Activated naive CD4-positive, alpha-beta T cell treated with Interleukin-2 at 50 U/mL for 16 hours (primary cell): ENCODE measurements around the gene HIVEP3.

Experiments
- DNase-seq: peaks from one replicate; pipeline ENCODE4 v3.0.0-alpha.2; 2020

Gene HIVEP3

DNA sequence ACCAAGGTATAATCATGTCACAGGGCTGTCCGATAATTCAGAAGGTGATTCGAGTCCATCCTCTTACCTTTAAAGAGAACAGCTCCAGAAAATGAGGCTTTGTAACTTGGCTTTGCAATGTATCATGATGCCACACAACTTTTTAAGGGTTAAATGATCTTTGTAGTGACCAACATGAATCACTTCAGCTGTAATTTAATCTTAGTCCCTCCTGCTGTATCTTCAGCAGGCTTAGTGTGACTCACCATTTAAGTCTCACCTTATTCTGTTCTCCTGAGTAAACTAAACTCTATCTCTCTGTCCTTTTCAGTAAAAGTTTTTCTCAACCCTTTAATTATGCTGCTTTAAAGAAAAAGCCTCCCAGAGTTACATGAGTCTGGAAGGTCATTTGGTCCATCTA is 1.9 kb upstream of the HIVEP3 start:
- DNase-seq: no peak

DNA sequence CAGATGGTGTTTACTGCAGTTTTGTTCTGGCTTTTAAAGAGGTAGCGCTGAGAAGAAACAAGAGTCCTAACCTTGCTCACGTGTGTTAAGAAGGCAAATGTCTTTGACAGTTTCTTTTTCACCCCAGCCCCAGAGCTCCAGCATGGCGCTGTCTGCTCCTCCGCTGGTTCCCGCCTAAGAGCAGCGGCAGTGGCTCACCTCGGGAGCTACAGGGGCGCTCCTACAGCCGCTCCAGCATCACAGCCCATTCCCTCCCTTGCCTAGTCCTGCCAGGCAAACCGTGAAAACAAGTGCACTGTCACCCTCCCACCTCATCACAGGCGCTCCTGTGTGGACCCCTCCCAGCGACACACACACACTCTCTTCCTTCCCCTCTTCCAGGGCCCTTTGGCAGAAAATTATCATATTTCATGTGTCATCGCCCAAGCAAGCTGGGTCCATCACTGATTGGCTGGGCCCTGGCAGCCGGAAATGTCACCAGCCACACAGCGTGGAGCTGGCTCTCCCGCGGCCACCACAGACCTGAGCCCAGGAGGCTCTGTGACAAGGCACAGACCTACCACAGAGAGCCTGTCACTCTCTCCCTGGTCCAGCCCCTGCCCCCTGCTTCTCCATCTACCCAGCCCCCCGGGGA is 1.2 kb upstream of the HIVEP3 start:
- DNase-seq: peak; percentile 81

DNA sequence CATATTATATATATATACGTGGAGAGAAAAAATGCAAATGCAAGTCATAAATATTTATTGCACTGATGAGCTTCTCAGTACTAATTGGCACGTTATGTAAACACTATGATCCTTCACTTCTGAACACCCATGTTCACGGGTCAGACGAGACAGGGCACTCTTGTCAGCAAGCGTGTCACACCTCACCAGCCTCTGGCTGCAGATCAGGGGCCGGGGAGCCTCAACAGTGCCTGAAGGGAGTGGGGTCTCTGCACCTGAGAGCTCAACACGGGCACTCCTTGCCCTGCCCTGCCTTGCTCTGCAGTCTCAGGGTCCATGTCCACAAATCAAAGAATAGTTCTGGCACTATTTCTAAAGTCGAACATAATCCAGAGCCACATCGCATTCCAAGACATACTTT is 409 bp upstream of the HIVEP3 start:
- DNase-seq: no peak

DNA sequence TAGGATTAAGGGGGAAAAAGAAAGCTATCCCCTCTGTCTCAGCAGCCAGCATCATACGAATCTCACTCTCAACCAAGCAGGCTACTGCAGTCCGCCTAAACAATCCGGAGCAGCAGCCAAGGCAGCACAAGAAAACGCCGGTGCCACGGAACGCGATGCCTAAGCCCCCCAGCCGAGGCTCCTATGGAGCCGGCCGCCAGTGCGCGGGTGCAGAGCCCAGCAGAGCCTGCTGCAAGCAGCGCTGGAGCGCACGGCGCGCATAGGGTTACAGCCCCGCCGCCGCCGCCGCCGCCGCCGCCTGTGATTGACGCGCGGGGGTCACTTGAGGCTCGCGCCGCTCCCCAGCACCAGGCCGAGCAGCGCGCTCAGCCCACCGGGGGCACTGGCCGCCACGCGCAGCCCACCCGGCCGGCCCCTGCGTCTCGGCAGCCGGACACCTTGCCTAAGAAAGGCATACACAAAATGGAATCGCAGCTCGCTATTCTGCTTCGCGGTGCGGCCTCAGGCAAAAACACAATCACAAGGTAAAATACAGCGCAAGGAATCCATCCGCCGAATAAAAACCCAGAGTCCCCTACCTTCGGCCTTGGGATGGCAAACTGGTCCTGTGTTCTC is 780 bp downstream of the HIVEP3 start:
- DNase-seq: peak; percentile 50

DNA sequence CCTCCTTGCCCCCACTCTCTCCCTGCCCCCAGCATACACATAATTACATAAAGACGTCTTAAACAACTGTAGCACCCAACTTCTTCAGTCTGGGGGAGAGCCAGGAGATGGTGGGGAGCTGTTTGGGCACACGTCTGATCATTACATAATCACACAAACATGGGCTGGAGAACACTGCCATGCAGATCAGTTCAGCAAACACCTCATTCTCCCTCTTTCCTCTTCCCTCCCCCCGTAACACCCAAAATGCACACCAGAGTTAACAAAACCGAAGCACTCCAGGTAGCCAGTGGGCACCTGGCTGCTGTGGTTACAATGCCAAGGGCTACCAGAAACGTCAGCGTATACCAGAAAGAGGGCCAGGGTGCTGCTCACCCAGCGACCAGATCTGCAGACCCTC is 1.6 kb downstream of the HIVEP3 start:
- DNase-seq: no peak

DNA sequence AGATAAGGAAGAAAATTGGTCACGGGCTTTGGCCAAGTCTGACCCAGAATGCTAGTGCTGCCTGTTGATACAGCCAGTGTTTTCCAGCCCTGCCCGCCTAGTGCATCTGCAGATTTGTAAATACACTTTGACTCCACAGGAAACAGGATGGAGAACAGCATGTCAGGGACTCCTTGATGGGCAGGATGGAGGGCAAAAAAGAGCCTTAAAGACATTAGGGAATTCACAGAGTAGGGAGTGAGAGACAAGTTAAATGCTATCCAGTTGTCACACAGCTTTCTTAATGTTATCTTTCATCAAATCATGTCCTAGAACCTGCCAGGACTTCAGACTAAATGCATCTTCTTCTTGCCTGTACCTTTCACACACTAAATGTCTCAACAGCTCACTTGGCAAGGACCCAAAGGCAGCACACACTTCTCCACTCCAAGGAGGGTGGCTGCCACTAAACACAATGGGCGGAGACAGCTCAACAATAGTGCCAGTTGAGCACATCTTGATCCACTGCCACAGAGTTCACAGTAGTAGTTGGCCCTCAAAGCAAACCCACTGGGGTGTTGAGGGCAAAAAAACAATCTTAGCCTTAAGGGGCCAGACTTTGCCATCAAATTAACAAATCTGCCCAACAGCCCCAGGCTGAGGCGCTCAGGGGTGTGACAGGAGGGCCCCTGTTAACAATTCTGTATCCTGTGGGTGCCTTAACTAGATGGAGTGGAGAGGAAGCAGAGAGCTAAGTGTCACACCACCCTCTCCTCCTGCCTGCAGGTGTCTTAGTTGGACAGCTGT is 2.7 kb downstream of the HIVEP3 start:
- DNase-seq: peak; percentile 22

DNA sequence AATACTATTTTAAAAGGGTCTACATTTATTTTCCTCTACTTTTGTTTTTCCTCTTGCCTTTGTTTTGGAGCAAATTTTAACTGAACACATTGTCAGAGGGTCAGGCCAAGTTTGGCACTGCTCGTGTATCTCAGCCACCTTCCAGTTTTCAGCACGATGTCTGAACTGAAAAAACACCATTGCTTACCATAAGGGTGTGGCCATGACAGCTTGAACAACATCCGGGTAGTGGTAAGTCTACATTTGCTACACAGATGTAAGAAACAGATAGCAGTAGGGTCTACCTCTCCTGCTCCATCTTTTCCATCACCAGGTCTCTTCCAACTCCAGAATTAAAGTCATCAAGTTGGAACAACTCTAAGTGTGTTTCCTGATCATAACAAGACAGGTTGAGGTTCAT is 4.2 kb downstream of the HIVEP3 start:
- no peak for DNase-seq

DNA sequence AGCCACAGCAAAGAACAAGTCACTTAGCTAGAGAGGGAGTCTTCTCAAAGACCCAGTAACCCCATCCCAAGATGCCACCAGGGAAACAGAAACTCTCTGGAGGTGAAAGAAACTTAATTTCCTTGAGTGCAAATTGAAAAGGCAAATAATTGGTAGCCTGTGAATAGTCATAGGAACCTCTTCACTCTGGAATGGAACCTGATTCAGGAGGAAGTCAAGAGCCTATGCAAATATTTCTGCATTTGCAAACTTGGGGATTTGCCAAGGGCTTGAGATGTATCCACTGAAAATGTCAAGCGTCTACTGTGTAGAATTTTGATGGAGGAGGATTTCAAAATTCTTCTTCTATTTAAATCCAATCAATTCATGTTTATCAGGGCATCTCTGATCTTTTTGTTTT is 5.7 kb downstream of the HIVEP3 start:
- DNase-seq: no peak

DNA sequence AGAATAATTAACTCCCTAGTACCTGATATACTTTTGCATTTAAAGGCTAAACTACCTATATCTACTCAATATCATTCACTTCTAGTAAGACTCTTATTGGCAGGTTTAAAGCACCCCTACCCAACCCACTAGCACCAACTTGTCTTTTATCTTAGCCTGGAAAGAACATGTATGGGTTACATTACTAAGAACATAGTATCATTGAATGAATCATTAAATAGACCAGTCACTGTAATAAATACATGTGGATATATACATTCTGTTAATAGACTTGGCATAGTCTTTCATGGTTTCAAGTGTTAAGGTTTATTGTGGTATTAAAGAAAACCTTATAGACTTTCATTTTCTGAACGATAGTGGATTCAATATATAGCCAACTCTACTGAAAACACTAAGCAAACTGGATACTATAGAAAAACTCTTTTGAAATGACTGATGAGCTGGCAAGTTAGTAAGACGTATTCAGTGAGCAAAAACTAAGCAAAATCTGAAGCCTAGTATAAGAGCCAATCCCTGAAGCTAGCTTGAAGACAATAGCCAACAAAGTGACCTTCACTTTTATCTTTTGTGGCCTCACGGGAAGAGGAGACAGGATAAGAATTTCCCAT is 10.3 kb downstream of the HIVEP3 start:
- no peak for DNase-seq

DNA sequence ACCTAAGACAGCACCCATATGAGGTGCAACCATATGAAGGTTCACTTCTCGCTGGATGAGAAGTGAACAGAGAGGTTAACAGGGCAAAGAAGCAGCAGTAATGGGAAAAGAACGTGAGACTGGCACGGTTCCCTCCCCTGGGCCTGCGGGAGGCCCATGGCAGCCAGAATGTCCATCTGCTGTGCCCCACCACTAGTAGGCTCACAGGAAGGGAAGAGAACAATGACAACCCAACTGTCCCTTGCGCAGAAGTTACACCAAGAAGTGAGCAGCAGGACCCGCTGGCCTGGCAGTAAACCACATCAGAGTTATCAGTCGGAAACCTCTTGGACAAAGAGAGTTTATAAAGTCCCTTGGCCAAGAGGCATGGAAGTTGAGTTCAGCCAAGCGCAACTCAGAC is 11.3 kb downstream of the HIVEP3 start:
- no peak for DNase-seq

DNA sequence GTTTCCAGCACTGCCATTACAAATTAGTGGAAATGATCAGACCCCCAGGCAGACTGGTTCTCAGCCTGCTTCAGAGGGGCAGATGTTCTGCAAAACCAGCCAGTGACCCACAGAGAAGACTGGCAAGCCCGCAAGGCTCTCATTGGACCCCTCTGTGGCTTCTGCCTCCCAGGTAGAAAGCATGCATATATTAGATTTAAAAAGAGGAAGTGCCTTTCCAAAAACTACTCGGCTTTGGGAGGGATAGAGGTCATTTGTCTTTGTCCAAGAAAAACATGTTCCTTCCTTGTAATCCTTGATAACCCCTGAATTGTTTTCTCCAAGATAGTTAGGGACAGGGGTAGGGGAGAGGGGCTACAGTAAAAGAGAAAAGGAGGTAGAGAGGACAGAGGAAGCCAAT is 11.8 kb downstream of the HIVEP3 start:
- no peak for DNase-seq

DNA sequence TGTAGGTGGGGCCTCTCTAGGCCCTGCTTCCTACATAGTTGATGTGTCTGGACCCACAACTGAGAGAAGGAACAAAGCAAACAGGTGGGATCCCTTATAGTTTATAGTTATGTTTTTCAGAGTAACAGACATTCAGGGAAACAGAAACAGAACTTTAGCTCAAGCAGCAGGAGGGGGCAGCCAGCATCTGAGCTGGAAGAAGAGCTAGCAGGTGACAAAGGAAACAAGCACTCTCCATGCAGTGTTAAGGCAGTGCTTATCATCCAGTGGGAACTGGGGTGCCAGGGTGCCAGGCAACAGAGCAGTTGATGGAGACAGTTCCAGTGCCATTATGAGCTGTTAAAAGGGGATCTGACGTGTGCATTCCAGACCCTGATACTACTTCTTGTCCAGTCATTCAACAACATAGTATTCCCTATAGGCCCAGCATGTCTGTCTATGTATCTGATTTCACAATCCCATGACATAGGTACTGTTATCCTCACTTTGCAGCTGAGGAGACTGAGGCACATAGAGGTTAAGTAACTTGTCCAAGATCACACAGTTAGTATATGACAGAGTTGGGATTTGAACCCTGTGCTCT is 13.5 kb downstream of the HIVEP3 start:
- no peak for DNase-seq

DNA sequence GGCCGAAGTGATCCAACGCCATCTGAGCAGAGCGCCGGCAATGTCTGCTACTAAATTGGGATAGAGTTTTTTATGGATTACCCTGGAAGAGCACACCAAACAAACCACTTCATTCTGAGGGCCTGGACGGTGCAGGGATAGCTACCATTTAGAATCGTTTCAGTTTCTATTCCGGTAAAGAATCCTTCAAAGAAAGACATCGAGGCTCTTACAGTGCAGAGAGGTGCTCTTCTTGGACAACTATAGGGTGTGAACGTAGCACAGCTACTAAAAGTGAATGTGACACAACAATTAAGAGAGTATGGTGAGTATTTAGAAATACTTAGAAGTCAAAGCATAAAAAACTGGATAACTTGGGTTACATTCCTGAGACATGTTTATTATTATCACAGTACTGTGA is 16.1 kb downstream of the HIVEP3 start:
- DNase-seq: no peak

DNA sequence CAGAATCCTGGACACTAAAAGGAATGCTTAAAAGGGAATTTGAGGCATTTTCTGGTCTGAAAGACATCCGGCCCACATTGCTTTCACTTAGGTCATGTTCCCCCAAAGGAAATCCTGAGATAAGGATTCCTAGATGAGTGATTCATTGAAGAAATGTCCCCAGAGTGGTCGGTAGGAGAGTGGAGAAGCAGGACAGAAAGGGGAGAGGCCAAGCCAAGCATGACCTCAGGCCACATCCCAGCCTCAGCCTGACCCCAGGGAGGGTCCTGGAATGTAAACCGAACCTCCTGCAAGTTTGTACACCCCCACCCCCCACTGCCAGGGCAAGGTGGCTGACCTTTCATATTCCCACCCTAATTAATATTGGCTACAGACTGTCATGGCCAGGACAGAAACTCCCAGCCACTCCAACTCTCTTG is 16.6 kb downstream of the HIVEP3 start:
- no peak for DNase-seq

DNA sequence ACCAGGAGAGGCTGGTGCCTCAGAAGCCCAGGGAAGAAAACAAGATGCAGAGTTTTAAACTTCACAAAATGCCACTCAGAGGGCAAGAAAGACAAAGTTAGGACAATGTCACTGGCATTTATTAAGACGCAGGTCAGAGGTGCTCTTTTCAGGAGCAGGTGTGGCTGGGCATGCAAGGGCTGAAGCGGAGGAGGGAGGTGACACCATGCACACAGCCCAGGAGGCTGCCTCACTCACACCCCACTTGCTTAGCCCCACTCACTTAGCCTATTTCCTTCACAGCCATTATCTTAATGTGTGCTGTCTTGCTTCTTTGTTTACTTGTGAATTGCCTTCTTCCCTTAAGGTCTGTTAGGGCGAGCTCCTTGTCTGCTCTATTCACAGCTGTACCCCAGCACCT is 17.2 kb downstream of the HIVEP3 start:
- no peak for DNase-seq

DNA sequence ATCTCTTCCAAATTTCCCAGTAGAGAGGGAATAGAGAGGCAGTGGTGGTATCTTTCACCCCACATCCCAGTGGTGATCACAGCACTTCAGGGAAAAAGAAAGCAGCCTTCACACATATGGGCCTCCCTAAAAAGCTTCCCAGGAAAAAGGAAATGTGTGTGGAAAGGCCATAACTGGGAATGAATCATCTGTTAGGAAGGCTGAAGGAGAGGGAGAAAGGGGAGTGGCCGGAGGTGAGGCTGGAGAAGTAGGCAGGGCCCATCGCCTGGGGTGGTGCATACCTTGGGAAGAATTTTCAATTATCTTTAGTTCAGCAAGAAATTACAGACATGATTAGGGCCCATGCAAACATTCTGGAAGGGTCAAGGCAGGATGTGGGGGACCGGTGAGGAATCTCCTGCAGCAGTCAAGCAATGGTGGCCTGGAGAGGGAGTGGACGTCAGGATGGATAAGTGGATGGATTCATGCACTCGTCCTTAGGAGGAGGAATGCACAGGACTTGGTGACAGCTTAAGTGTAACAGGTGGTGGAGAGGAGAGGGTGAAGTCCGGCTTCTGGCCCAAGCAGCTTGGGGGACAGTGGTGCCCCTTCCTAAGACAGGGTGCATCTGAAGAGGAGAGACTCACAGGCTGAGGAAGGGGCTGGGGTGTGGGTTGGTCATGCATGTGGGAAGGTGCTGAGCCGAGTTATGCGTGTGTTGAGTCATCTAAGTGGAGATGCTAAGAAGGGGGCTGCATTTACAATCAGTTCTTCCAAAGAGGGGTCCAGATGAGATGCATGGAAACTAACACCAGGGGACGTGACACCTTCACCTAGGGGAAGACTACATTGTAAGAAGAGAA is 17.9 kb downstream of the HIVEP3 start:
- no peak for DNase-seq

DNA sequence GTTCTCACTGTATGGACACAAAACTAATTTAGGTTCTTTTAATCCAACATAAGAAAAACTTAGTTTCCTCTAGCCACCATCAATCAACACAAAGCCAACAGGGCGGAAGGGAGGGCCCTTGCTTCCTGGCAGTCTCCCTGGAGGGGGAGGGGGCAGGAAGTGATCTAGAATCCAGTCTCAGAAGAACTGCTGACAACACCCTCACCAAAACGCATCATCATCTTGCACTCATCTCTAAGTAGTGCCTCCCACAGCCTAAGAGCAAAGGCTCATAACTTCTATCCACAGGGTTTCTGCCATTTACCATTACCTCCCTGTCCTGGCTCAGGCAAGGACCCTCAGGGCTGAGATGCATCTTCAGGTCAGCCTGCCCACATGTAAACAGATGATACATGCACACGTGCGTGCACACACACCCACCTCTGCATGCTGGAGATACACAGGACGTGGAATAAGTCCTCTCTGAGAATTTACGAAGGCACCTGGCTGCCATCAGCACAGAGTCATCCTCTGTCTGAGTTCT is 20.5 kb downstream of the HIVEP3 start:
- DNase-seq: peak; percentile 70

DNA sequence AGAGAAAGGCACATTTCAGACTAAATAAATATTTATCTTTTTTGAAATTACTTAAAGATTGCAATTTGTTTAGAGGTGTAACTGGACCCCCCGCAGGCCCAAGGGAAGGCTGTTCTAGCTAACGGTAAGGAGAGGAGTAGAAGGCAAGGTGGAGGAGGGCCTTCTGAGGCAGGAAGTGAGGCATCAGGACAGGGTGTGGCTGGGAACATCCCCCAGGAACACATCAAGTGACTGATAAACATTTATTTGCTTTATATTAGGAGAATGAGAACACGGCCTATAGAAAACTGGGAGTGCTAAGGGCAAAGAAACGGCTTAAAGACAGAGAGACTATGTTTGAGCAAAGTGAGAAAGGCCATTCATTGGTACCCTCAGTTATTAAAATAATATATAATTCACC is 23.2 kb downstream of the HIVEP3 start:
- no peak for DNase-seq

DNA sequence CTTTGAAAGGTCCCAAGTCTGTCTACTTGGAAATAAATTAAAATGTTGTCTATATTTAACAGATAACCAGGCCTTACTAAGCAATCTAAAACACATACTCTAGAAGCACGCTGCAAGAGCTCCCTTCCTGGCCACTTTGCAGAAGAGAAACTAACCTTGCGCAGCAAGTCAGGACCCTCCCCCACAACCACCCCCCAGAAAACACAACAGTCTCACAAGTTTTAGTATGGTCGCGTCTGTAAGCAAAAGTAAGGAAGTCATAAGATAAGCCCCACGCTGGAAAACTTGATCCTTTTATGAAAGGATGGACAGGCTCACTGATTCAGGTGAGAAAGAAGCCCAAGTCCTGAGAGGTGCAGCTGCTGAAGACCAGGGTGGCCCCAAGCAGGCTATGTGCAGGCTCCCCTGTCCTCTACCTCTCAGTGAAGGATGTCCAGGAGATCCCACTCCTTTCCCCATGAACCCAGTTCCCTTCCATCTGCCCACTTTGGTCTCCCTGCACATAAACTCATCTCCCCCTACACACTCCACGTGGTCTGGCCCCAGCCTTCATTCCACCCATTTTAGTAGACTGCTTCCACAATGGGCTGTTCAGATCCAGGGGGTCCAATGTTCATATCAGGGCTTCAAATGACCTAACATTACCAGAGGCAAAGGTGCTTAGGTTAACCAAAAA is 23.8 kb downstream of the HIVEP3 start:
- no peak for DNase-seq

DNA sequence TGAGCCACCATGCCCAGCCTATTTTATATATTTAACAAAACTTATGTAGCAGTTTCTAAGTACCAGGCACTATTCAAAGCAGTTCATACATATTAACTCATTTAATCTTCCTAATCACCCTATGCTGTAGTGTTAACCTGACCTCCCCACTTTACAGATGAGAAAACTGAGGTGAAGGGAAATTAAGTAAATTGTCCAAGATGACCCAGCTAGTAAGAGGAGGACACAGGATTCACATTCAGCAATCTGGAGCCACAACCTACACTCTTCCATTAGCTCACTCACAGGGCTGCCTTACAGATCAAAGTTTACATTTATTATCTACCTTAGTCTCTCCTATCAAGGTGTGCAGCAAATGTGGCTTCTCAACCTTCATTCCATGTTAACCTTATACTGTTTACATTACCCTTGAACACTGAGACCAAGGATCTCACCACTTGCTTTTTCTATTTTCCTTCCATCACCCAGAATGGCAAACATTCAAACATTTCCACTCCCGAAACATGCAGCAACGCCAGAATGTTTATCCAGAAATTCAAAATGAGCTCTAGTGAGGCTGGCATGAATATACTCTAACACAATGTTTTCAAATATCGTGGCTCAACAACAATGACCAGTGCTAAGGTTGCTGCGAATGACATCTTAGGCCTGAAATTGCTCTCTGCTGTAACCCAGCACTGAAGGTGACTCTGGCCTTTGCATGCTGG is 24.5 kb downstream of the HIVEP3 start:
- DNase-seq: no peak

DNA sequence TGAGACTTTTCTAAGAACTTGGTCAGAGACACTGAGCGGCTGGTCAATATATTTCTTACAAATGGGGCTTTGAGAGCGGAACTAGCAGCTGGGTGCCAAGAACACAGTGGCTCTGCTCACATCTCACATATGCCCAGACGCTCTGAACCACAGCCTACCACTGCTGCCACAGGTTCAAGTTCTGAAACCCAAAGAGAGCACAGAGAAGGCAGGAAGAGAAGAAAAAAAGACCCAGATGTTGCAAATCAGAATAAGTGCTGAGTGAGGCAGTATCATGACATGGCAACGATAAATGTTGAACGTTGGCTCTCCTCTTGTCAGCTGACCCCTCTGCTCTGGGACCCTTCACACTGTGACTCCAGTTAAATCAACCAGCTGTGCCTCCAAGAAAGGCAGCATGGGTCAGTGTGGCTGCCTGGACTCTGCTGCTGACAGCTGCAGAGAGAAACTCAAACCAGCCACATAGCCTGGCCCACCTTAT is 26.4 kb downstream of the HIVEP3 start:
- no peak for DNase-seq
